H1 (cell line): ENCODE results near the gene ARPC2. TPM values are rescaled to one million over a fixed set of nuclear protein-coding genes. Genes with fewer than 3 reads are reported as not detected.

Experiments
- CTCF ChIA-PET: fragments of 300-600 bp; sonication (Branson Sonifier 250); formaldehyde crosslinking; loops from one replicate; lab custom pipeline; 2021; ENCODE audit not compliant: partially characterized antibody; lab: Charles Lee
- POLR2A ChIA-PET: fragments of 300-600 bp; sonication (Branson Sonifier 250); formaldehyde crosslinking; loops from one replicate; lab custom pipeline; 2021; ENCODE audit warnings: inconsistent platforms; ENCODE audit not compliant: partially characterized antibody; lab: Charles Lee
- DNase-seq, 2 experiments: peaks; one replicate each; pipeline versions ENCODE4 v3.0.0 to v3.0.0-alpha.2; 2010 to 2022; ENCODE audit warnings: low spot score in 2 of 2, low read depth in 1 of 2, mixed read lengths in 1 of 2
- FAIRE-seq: peaks from 2 replicates; lab custom pipeline; 2011; peaks lifted over from hg19 to GRCh38; lab: Jason Lieb, UNC
- H2AFZ ChIP-seq: 2 replicates; pipeline ENCODE4 v1.8.1; 2012; ENCODE audit warnings: low read length, inconsistent platforms
- H2AK5ac ChIP-seq: 2 replicates; pipeline ENCODE4 v1.6.1; 2013; ENCODE audit warnings: low read depth, low read length
- H2BK120ac ChIP-seq: replicated peaks from 2 replicates; pipeline ENCODE3; 2013; ENCODE audit warnings: low read depth, low read length, inconsistent platforms
- H2BK12ac ChIP-seq: 2 replicates; pipeline ENCODE4 v1.6.1; 2013; ENCODE audit warnings: low read depth, low read length
- H2BK15ac ChIP-seq: 2 replicates; pipeline ENCODE4 v1.6.1; 2013; ENCODE audit warnings: low read length
- H2BK20ac ChIP-seq: 2 replicates; pipeline ENCODE4 v1.6.1; 2013; ENCODE audit warnings: low read length
- H2BK5ac ChIP-seq: 2 replicates; pipeline ENCODE4 v1.6.1; 2013; ENCODE audit warnings: low read depth, low read length
- H3K14ac ChIP-seq: 2 replicates; pipeline ENCODE4 v1.6.1; 2013; ENCODE audit warnings: inconsistent platforms; ENCODE audit not compliant: insufficient read length
- H3K18ac ChIP-seq: 2 replicates; pipeline ENCODE4 v1.6.1; 2013; ENCODE audit warnings: low read length; ENCODE audit errors: extremely low read depth
- H3K23ac ChIP-seq: 2 replicates; pipeline ENCODE4 v1.6.1; 2013; ENCODE audit warnings: inconsistent platforms; ENCODE audit not compliant: insufficient read length
- H3K23me2 ChIP-seq: 2 replicates; pipeline ENCODE4 v1.6.1; 2013; ENCODE audit warnings: low read depth, low read length
- H3K27ac ChIP-seq: 2 replicates; pipeline ENCODE4 v1.6.1; 2011; ENCODE audit warnings: low read depth, low read length, inconsistent platforms
- H3K27me3 ChIP-seq, 4 experiments: replicated peaks in 1 of 4; 1 replicate in 1 of 4; 2 replicates in 3 of 4; pipeline versions ENCODE4 v1.6.1 to v1.8.1; 2011 to 2013; ENCODE audit warnings: low read length in 3 of 4, mild to moderate bottlenecking in 3 of 4, inconsistent platforms in 2 of 4, mixed read lengths in 2 of 4, moderate library complexity in 1 of 4; ENCODE audit not compliant: control insufficient read depth in 3 of 4, insufficient read depth in 3 of 4; ENCODE audit errors: extremely low read depth in 1 of 4
- H3K36me3 ChIP-seq, 4 experiments: 2 replicates each; pipeline versions ENCODE4 v1.6.1 to v1.8.1; 2011 to 2013; ENCODE audit warnings: mild to moderate bottlenecking in 4 of 4, low read length in 3 of 4, moderate library complexity in 2 of 4, control low read depth in 1 of 4, inconsistent platforms in 1 of 4; ENCODE audit not compliant: insufficient read depth in 4 of 4, control insufficient read depth in 2 of 4
- H3K4ac ChIP-seq: replicated peaks from 2 replicates; pipeline ENCODE3; 2013; ENCODE audit warnings: low read length, low read depth, mixed read lengths, inconsistent platforms; ENCODE audit not compliant: insufficient read length
- H3K4me1 ChIP-seq, 4 experiments: replicated peaks in 1 of 4; 1 replicate in 1 of 4; 2 replicates in 3 of 4; pipeline versions ENCODE4 v1.6.1 to v1.8.1; 2011 to 2013; ENCODE audit warnings: low read length in 3 of 4, inconsistent platforms in 2 of 4, mixed read lengths in 1 of 4; ENCODE audit not compliant: insufficient read depth in 4 of 4, control insufficient read depth in 3 of 4
- H3K4me2 ChIP-seq, 2 experiments: 2 replicates each; pipeline versions ENCODE4 v1.6.1 to v1.8.1; 2011 to 2013; ENCODE audit warnings: low read depth in 2 of 2, low read length in 2 of 2, control low read depth in 1 of 2, inconsistent platforms in 1 of 2, mild to moderate bottlenecking in 1 of 2; ENCODE audit not compliant: insufficient read depth in 1 of 2
- H3K4me3 ChIP-seq, 4 experiments: fragments of 200-600, 300-600 bp in 1 of 4; sonication (generic), shearing (Covaris generic), sonication (Bioruptor Twin) in 1 of 4; 2 replicates each; pipeline versions ENCODE4 v1.5.1 to v1.8.1; 2011 to 2016; ENCODE audit warnings: low read length in 4 of 4, low read depth in 3 of 4, control low read depth in 2 of 4, inconsistent platforms in 2 of 4, mild to moderate bottlenecking in 2 of 4, mixed read lengths in 1 of 4, moderate library complexity in 1 of 4; ENCODE audit not compliant: insufficient read depth in 2 of 4; ENCODE audit errors: extremely low read depth in 1 of 4
- H3K56ac ChIP-seq: replicated peaks from 2 replicates; pipeline ENCODE3; 2013; ENCODE audit warnings: low read depth, mild to moderate bottlenecking, mixed read lengths, low read length, inconsistent platforms; ENCODE audit not compliant: insufficient read length
- H3K79me1 ChIP-seq: 2 replicates; pipeline ENCODE4 v1.6.1; 2013; ENCODE audit warnings: low read depth, low read length, control low read depth
- H3K79me2 ChIP-seq, 2 experiments: 2 replicates each; pipeline versions ENCODE4 v1.6.1 to v1.8.1; 2012 to 2013; ENCODE audit warnings: low read length in 2 of 2, mild to moderate bottlenecking in 2 of 2, inconsistent platforms in 1 of 2; ENCODE audit not compliant: insufficient read depth in 2 of 2, control insufficient read depth in 1 of 2
- H3K9ac ChIP-seq, 4 experiments: replicated peaks in 1 of 4; 1 replicate in 1 of 4; 2 replicates in 3 of 4; pipeline versions ENCODE4 v1.6.1 to v1.8.1; 2011 to 2013; ENCODE audit warnings: low read depth in 3 of 4, low read length in 3 of 4, control low read depth in 2 of 4, mild to moderate bottlenecking in 2 of 4, moderate library complexity in 2 of 4, inconsistent platforms in 1 of 4; ENCODE audit errors: extremely low read depth in 1 of 4
- H3K9me3 ChIP-seq, 2 experiments: 2 replicates each; pipeline versions ENCODE4 v1.6.1 to v1.8.1; 2012 to 2013; ENCODE audit warnings: mild to moderate bottlenecking in 2 of 2, moderate library complexity in 2 of 2, control low read depth in 1 of 2, inconsistent platforms in 1 of 2, low read depth in 1 of 2, low read length in 1 of 2, mixed read lengths in 1 of 2; ENCODE audit not compliant: insufficient read depth in 2 of 2
- H4K20me1 ChIP-seq, 2 experiments: replicated peaks in 1 of 2; 2 replicates each; pipeline versions ENCODE3 to v1.8.1; 2011 to 2013; ENCODE audit warnings: inconsistent platforms in 2 of 2, low read length in 2 of 2, mild to moderate bottlenecking in 1 of 2; ENCODE audit not compliant: insufficient read depth in 2 of 2, control insufficient read depth in 1 of 2
- H4K5ac ChIP-seq: 2 replicates; pipeline ENCODE4 v1.6.1; 2013; ENCODE audit warnings: low read length, low read depth, mixed read lengths, inconsistent platforms; ENCODE audit not compliant: insufficient read length
- H4K8ac ChIP-seq: 2 replicates; pipeline ENCODE4 v1.8.0; 2013; ENCODE audit warnings: mild to moderate bottlenecking, moderate library complexity, low read length, inconsistent platforms; ENCODE audit not compliant: insufficient read depth; ENCODE audit errors: extremely low read depth
- H4K91ac ChIP-seq: replicated peaks from 2 replicates; pipeline ENCODE3; 2013; ENCODE audit warnings: low read length, mixed read lengths, inconsistent platforms; ENCODE audit not compliant: insufficient read length
- BACH1 ChIP-seq: IDR thresholded peaks from 2 replicates; pipeline ENCODE4 v1.6.1; 2012; ENCODE audit warnings: low read length, improper control_type of control experiment
- HDAC6 ChIP-seq: IDR thresholded peaks from one replicate; pipeline ENCODE4 v1.7.1; 2012; ENCODE audit warnings: low read depth, mild to moderate bottlenecking, inconsistent platforms, low read length, moderate library complexity
- JUND ChIP-seq: IDR thresholded peaks from 2 replicates; pipeline ENCODE4 v1.6.1; 2011; ENCODE audit warnings: mild to moderate bottlenecking, improper control_type of control experiment, low read length
- KDM5A ChIP-seq: fragments of 200-600 bp; IDR thresholded peaks from 2 replicates; pipeline ENCODE4 v1.7.1; 2012; ENCODE audit warnings: mild to moderate bottlenecking, low read length, inconsistent platforms, mixed read lengths
- MAFK ChIP-seq: IDR thresholded peaks from 2 replicates; pipeline ENCODE4 v1.6.1; 2012; ENCODE audit warnings: low read depth, mild to moderate bottlenecking, improper control_type of control experiment, low read length
- PHF8 ChIP-seq: fragments of 200-600 bp; sonication (generic); conservative IDR thresholded peaks from 2 replicates; pipeline ENCODE4 v1.7.1; 2012; ENCODE audit warnings: low read depth, mild to moderate bottlenecking, inconsistent platforms, low read length, moderate library complexity
- RBBP5 ChIP-seq: IDR thresholded peaks from 2 replicates; pipeline ENCODE4 v1.7.1; 2012; ENCODE audit warnings: low read depth, mild to moderate bottlenecking, inconsistent platforms, low read length, moderate library complexity, borderline replicate concordance
- RNF2 ChIP-seq: fragments of 200-900, 300-1000 bp; sonication (generic); IDR thresholded peaks from 2 replicates; pipeline ENCODE4 v1.7.1; 2016; ENCODE audit warnings: borderline replicate concordance, low read depth, mild to moderate bottlenecking, antibody characterized with exemption, low read length; ENCODE audit not compliant: poor library complexity, severe bottlenecking; ENCODE audit errors: missing control alignments
- SIRT6 ChIP-seq: IDR thresholded peaks from one replicate; pipeline ENCODE4 v1.7.1; 2012; ENCODE audit warnings: low read length, inconsistent platforms
- TCF12 ChIP-seq: IDR thresholded peaks from 2 replicates; pipeline ENCODE4 v1.6.1; 2011; ENCODE audit warnings: low read depth, mild to moderate bottlenecking, low read length
- WGBS, 2 experiments: shearing (Covaris generic) in 1 of 2; methylation state at CpG; one replicate each; pipeline versions ENCODE4 v1.1.6 to v1.1.7; 2013 to 2015; ENCODE audit warnings: low lambda C conversion rate in 2 of 2, mixed read lengths in 2 of 2, inconsistent platforms in 1 of 2, low coverage in 1 of 2, missing lambda C conversion rate in 1 of 2; ENCODE audit not compliant: insufficient replicate concordance in 2 of 2, insufficient coverage in 1 of 2, insufficient read length in 1 of 2; ENCODE audit errors: extremely low coverage in 1 of 2, missing lambda C conversion rate in 1 of 2; 5-methylcytosine and 5-hydroxymethylcytosine counted together
- polyA plus RNA-seq, 7 experiments: library from polyadenylated mRNA; depleted of rRNA in 3 of 7; stranded (reverse) in 5 of 7; unstranded in 2 of 7; fragments of >200 nt in 5 of 7; fragments of 200-250 nt in 2 of 7; gene quantifications; 1 replicate in 5 of 7; 2 replicates in 1 of 7; 4 replicates in 1 of 7; pipeline versions ENCODE4 v1.2.1 to v1.2.3, GENCODE V29; 2011 to 2013; ENCODE audit warnings: missing spikeins in 2 of 7, mixed read lengths in 2 of 7
- total RNA-seq: library from RNA; stranded (reverse); fragmentation: NEBNext Ultra II Directional; extraction: Animal tissue kit (Norgen Biotek cat#: 25700); gene quantifications from 2 replicates; pipeline ENCODE4 v1.2.1, GENCODE V29; 2021
- TF ChIP-seq, protein P1 (sequence below): IDR thresholded peaks from 2 replicates; pipeline ENCODE4 v1.6.1; 2012; ENCODE audit warnings: inconsistent platforms

The ARPC2 gene
- total and polyA plus RNA-seq, 2 of the 8 experiments (the other 6 are each of a cell fraction or from before 2014, with no cell fraction given) = 174 to 195 TPM

- Histone ChIP-seq H3K9me3 (0 out of 4 replicates have a peak, but pooled peaks cover 0 to 2% of the 10 kb centered on the region in 2 experiments), H3K4me2 (no peak overlapping the region), H3K27ac (no peak overlapping the region), H3K9ac (no peak overlapping the region), H2BK120ac (no peak overlapping the region), H4K91ac (no peak overlapping the region), H3K4ac (no peak overlapping the region), H2BK20ac (no peak overlapping the region), H3K23me2 (no peaks in the 10 kb centered on the region), H3K18ac (no peak overlapping the region), H2AK5ac (no peak overlapping the region), H2BK12ac (no peak overlapping the region), H3K56ac (no peak overlapping the region), H4K8ac (no peak overlapping the region), H3K79me1 (no peaks in the 10 kb centered on the region), H3K23ac (no peak overlapping the region), H2AFZ (no peak overlapping the region), H4K5ac (no peak overlapping the region), H3K36me3 (no peaks in the 10 kb centered on the region), H3K79me2 (no peaks in the 10 kb centered on the region), H3K4me1 (peaks cover 0 to 4% (median 0%) of the 10 kb centered on the region in 4 experiments; a peak in 1 of 7 replicates), H3K14ac (no peak overlapping the region), H2BK15ac (no peak overlapping the region), H3K4me3 (no peak overlapping the region), H3K27me3 (no peaks in the 10 kb centered on the region), H2BK5ac (no peak overlapping the region), H4K20me1 (no peaks in the 10 kb centered on the region)
- 82% methylated on average over 1 of the region's 1 CpG; no CpG with 5 or more reads in 1 of the 2 experiments for WGBS, 2 experiments
- FAIRE-seq (no peak), DNase-seq (no peak)
- no peak for TF ChIP-seq SIRT6
- no peak for TF ChIP-seq KDM5A
- TF ChIP-seq MAFK = no peak
- no peak for TF ChIP-seq JUND
- TF ChIP-seq RBBP5 = no peak
- TF ChIP-seq, protein P1, sequence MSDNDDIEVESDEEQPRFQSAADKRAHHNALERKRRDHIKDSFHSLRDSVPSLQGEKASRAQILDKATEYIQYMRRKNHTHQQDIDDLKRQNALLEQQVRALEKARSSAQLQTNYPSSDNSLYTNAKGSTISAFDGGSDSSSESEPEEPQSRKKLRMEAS = no peak
- no peak for TF ChIP-seq HDAC6
- TF ChIP-seq BACH1 = no peak
- no peak for TF ChIP-seq RNF2
- no peak for TF ChIP-seq TCF12
- no peak for TF ChIP-seq PHF8
- ChIA-PET POLR2A (interaction anchor here (0.9 to 1.8 kb wide), 2 partner anchors 11 to 67 kb away, joined by 3 read pairs; no protein-coding TSS in a partner anchor), CTCF (interaction anchor here (0.9 to 1.2 kb wide), 2 partner anchors 56 to 72 kb away, joined by 3 to 4 read pairs; no protein-coding TSS in a partner anchor)
These were observed 32.7 kb upstream of the ARPC2 start for GRCh38 chr2:218184331-218184730.
